Cerebellar cortex (tissue), 1 donor: Measurements from ENCODE around the gene ARMC3.
"Not testable (repeated sequence)": the region's sequence is repeated elsewhere in the genome, so short reads cannot be mapped to it uniquely, and the experiment has no call there.

Source experiments
- DNase-seq: peaks from one replicate; pipeline ENCODE4 v3.0.0-alpha.2; 2015; ENCODE audit warnings: low spot score

ARMC3 gene, protein sequence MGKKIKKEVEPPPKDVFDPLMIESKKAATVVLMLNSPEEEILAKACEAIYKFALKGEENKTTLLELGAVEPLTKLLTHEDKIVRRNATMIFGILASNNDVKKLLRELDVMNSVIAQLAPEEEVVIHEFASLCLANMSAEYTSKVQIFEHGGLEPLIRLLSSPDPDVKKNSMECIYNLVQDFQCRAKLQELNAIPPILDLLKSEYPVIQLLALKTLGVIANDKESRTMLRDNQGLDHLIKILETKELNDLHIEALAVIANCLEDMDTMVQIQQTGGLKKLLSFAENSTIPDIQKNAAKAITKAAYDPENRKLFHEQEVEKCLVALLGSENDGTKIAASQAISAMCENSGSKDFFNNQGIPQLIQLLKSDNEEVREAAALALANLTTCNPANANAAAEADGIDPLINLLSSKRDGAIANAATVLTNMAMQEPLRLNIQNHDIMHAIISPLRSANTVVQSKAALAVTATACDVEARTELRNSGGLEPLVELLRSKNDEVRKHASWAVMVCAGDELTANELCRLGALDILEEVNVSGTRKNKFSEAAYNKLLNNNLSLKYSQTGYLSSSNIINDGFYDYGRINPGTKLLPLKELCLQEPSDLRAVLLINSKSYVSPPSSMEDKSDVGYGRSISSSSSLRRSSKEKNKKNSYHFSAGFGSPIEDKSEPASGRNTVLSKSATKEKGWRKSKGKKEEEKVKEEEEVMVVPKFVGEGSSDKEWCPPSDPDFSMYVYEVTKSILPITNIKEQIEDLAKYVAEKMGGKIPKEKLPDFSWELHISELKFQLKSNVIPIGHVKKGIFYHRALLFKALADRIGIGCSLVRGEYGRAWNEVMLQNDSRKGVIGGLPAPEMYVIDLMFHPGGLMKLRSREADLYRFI

DNA sequence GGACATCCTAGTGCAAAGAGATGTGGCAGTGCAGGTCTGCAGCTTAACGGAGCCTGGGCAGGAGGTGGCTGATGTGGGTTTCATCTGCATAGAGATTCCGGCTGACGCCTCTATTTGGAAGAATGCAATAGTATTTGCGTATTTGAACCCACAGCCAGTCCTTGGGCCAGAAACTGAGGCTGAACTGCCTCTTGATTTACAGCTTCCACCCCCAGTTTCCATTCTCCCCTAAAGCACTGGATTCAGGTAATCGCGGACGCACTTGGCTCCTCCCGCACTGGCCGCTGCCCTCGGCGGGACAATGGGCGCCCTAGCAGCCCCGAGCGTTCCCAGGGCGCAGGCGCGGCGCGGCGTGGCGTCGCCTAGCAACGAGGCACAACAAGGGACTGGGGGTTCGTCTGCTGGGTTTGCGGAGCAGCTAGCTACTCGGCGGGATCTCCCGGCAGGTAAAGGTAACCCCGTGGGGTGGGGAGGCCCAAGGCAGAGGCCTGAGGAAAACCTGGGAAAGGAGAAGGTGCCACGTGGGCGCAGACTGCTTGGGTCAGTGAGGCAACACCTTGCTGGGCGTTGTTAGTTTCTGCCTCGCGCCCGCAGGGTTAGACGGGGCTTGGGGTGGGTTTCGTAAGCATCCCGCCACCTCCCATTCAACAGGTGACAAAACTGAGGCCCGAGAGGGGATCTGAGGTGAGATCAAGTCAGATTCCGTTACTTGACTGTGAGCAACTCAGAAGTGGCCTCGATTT is at the start of gene ARMC3:
Gene ARMC3 (plus strand): TSS at position 393 of the 743 bp plus-strand sequence. CDS start 3,944 bp downstream, outside the sequence.
- DNase-seq, result no peak

DNA sequence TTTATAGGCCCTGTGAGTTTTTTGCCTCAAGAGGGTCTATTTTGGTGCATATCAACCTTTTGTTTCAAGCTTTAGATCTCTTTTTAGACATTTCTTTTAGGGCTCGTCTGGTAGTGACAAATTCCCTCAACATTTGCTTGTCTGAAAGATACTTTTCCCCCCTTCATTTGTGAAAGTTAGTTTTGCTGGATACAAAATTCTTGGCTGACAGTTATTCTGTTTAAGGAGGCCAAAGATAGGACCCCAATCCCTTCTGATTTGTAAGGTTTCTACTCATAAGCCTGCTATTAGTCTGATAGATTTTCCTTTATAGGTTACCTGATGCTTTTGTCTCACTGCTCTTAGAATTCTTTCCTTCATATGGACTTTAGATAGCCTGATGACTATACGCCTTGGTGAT is 36.1 kb upstream of the ARMC3 start:
- no peak for DNase-seq

DNA sequence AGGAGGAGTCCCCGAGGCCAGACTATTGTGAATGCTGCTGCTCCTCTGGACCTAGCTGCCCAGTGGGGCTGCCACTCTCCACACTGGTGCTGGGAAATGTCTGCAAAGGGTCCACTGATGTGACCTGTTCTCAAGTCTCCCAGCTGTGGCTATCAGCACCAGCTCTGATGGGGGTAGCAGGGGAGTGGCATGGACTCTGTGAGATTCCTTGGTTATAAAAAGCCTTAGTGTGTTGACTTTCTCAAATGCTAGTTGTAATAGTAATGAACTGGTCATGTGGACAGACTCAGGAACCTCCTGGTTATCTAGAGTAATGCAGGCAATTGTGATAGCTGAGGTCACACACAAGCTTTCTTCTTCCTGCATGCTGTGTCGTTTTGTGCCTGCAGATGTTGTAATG is 34.1 kb upstream of the ARMC3 start:
- no peak for DNase-seq

DNA sequence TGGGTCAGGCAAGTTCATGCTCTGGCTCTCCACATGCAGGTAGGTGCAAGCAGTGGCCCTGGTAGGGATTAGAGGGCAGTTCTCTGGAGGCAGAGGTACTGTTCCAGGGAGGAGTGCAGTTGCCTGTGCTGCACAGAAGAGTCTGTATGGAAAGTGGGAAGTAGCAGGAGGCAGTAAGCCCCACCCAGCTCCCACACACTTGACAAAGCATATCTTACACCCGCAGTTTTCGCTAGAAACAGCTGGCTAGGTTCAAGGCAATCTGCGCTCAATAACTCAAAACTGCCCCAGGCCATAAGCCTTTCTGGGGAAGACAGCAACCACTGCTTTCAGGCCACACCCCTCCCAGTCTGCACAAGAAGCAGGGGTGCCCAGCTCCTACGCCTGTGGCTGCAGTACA is 33.1 kb upstream of the ARMC3 start:
- DNase-seq, result no peak

DNA sequence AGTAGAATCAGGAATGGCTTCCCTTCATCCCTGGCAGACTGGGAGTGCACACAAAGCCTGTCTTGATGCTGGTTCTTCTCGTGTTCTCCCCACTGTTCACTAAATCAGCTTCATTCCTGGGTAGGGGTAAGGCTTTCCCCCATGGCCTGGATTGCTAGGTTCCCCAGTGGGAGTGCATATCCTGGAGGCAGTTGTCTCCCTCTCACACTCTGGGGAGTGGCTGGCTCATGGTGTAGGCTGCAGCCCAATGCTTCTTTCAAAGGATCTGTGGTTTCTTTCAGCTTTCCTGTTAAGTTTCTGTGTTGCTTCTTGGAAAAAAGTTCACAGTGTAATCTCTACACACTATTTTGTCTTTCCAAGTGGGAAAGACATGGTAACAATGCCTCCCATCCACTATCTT is 32.6 kb upstream of the ARMC3 start:
- DNase-seq, result no peak

DNA sequence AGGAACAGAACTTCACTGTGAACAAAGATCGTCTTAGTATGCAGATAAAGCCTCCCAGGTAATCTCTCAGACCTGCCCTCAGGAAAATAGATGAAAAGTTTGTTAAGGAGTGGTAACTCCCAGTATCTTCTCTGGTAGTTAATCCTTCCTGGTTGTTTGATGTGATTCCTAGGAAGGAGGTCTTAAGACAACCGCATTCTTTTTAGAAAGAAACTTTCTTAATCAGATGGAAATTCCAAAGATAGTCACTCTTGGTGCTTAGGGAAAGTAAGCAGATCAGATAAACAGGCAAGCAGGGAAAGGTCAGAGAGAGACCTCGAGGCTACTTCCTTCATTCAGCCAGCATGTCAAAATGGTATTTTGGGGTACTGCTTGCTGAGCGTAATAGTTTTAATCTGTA is 30.5 kb upstream of the ARMC3 start:
- DNase-seq, result no peak

DNA sequence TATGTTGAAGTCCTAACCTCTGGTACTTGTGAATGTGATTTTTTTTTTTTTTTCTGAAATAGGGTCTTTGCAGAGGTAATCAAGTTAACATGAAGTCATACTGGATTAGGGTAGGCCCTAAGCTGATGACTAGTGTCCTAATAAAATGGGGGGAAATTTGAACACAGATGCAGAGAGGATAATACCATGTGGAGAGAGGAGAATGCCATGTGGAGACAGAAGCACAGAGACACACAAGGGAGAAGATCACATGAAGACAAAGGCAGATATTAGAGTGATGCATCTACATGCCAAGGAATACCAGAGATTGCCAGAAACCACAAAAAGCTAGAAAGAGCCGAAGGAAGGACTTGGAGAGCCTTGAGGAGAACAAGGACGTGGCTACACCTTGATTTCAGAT is 28.5 kb upstream of the ARMC3 start:
- DNase-seq, result no peak

DNA sequence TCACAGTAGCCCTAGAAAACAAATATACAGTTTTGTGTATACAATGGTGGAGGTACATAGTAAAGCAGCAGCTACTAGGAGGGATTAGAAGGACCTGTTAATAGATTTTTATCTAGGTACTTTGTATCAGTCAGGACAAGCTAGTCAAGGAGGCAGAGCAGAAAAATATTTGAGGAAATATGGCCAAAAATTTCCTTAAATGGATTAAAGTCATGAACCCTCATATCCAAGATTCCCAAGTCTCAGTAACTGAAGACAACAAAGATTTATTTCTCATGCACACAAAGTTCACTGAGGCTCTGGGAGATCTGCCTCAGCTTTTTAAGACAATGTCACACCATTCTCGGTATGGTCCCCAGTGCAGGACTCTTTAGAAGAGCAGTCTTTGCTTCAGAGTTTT is 28.1 kb upstream of the ARMC3 start:
- no peak for DNase-seq

DNA sequence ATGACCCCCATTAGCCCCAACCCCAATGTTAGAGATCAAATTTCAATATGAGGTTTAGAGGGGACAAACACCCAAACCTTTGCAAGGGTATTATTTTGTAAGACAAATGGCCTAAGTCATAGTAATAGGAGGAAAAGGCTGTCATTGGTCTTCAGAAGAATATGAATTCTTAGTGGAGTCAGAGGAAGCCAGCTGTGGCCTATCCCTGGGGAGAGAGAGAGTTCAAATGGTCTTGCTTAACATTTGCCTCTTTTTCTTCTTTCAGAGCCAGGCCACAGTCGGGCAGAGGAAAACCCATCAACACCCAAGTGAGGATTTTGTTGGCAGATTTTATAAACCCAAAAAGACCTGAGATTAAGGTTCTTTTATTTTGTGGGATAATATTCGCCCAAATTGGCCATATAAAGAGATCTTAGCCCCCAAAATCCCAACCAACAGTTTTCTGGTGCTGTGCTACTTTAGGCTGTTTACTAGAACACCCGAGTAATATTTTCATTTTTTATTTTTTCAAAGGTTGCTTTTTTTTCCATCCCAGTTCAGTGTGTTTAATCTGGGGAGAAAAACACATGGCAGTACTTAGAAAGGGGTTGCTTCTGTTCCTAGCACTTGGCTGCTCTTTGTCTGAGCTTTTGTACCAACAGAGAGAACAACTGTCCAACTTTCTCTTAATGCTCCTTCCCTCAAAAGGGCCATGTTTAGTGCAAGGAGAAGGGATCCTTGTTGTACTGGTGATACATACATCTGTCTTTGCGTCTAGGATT is 26.8 kb upstream of the ARMC3 start:
- no peak for DNase-seq

DNA sequence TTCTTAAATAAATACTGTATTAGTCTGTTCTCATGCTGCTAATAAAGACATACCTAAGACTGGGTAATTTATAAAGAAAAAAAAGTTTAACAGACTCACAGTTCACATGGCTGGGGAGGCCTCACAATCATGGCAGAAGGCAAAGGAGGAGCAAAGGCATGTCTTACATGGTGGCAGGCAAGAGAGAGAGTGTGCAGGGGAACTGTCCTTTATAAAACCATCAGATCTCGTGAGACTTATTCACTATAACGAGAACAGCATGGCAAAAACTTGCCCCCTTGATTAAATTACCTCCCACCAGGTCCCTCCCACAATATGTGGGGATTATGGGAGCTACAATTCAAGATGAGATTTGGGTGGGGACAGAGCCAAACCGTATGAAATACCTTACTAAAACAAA is 25.7 kb upstream of the ARMC3 start:
- not testable (repeated sequence) for DNase-seq

DNA sequence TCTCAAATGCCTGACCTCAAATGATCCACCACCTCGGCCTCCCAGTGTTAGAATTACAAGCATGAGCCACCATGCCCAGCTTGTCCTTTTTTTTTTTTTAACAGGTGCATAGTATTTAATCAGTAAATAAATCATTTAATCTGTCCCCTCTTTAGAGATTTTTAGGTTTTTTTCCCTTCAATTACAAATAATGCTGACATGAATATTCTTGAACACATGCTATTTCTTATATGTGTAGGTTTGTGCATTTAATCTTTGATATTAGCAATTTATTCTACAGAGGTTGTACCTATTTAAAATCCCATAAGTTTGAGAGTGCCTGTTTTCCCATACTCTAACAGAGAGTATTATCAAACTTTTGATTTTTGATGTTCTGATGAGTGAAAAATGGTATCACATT is 24.2 kb upstream of the ARMC3 start:
- no peak for DNase-seq

DNA sequence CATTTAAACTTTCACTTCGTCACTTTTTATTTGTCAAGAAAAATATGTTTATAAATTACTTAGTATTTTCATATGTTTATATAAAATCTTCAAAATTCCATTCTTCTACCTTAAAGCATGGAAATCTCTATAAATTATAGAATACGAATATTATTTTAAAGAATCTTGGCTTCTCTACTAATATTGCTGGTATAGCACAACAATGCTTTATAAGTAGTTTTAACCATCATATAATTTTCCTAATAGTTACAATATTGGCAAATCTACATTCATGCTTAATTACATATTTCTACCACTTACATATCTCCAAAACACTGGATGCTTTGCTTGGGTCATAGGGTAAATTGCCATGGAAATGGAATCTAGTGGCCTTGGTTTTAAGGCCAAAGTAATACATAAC is 21.1 kb upstream of the ARMC3 start:
- DNase-seq, result no peak

DNA sequence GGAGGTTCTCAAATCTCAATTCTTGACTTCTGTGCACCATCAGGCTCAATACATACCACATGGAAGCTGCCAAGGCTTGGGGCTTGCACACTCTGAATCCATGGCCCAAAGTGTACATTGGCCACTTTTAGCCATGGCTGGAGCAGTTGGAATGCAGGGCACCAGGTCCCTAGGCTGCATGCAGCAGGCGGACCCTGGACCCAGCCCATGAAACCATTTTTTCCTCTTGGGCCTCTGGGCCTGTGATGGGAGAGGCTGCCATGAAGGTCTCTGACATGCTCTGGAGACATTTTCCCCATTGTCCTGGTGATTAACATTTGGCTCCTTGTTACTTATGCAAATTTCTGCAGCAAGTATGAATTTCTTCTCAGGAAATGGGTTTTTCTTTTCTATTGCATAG is 19.0 kb upstream of the ARMC3 start:
- DNase-seq, result no peak

DNA sequence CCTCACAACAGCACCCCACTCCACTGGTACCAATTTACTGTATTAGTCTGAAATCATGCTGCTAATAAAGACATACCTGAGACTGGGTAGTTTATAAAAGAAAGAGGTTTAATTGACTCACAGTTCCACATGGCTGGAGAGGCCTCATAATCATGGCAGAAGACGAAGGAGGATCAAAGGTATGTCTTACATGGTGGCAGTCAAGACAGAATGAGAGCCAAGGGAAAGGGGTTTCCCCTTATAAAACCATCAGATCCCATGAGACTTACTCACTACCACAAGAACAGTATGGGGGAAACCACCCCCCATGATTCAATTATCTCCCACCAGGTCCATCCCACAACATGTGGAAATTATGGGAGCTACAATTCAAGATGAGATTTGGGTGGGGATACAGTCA is 18.2 kb upstream of the ARMC3 start:
- not testable (repeated sequence) for DNase-seq

DNA sequence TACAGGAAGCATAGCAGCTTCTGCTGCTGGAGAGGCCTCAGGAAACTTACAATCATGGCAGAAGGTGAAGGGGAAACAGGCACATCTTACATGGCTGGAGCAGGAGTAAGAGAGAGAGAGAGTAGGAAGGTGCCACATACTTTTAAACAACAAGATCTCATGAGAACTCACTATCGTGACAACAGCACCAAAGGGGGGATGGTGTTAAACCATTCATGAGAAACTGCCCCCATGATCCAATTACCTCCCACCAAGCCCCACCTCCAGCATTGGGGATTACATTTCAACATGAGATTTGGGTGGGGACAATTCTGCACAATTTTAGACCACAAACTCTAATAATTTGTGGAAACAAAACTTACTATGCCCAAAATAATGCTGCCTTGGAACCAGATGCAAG is 16.8 kb upstream of the ARMC3 start:
- no peak for DNase-seq

DNA sequence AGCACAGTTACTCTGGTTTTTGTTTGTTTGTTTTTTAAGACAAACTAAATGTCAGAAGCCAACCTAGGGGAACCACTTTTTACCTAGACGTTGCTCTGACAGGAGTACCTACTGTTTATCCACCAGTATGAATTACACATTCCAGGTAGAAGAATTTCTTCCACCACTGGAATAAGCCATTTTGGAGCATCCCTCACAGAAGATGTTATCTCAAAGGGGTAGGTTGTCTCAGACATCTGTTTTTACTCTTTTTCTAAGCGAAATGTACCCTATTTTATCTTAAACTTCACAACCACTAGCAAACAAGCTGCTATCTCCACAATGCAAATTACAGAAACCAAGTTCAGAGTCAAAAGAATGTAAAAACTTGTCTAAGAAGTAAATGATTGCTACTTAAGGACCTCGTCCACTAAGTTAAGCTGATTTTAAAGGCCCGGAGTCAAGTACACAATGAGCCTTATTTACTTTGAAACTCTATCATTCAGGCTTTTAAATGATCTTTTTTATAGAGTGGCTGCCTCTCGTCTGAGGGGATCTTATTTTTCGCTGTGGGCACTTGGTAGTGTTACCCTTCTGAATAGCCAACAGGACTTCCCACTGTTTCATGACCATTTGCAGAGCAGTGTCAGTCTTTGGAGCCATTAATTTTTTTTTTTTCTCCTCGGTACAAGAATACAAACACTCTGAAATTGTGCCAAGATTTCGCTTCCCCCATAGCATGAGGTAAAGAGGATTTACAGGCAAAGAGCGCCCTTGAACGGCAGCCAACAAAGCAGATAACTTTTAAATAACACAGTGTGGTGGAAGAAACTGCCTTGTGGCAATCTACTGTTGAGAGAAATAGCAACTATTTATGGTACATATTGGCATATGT is 15.7 kb upstream of the ARMC3 start:
- no peak for DNase-seq

DNA sequence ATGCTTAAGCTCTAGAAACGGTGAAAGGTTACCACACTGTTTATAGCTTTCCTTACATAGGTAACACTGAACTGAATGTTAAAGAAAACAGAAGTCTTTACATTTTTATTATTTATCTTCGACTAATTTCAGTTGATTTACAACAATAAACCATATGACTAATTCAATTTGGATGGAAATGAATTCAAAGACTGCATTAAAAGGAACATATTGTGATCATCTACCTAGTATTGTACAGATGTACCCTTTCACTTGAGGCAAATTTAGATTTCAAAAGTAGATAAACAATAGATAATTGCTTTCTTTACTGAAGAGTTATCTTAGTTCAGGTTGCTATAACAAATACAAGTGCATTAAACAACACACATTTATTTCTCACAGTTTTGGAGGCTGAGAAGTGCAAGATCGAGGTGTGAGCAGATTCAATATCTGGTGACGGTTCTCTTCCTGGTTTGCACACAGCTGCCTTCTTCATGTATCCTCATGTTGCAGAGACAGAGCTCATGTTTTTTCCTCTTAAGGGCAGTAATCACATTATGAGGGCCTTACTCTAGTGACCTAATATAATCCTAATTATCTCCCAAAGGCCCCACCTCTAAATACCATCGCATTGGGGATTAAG is 15.0 kb upstream of the ARMC3 start:
- no peak for DNase-seq

DNA sequence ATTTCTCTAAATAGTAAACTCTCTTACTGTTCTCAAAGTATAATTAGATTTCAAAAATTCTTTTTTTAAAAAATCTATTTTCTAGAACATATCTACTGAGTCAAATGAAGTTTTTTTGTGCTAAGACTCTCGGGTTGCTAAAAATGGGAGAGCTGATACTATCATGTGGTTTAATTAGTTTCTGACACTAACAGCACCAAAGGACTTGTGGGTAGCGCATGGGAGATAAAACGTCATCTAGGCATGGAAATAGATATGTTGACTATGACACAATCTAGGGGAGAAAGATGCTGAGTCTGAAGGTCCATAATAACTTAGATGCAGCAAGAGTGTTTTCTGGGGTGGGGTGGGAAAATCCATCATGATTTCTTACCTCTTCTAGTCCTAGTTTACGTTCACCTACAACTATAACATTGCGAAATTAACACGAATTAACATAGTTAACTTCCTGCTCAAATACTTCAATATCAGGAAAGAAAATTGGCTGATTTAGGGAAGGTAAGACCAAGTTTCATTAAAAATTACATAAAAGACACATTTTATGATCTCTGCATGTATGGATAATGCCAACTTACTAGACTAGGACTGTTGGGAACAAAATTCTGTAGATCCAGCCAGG is 14.3 kb upstream of the ARMC3 start:
- DNase-seq, result no peak

DNA sequence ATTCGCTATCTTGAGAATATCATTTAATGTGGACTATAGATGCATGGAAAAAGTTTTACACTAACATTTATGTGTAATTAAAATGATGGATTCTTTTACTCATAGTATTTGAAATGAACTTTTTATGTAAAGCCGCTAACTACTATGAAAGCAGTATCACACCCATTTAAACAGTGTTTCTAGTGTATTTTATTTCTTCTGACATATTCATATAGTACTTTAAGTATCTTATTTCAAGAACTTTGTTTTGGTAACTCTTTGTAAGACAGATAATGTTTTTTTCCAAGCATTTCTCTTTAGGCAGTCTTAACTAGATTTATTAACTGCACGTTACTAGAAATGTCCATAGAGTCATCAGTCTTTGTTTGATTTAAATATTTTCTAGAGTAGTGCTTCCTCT is 12.5 kb upstream of the ARMC3 start:
- no peak for DNase-seq

DNA sequence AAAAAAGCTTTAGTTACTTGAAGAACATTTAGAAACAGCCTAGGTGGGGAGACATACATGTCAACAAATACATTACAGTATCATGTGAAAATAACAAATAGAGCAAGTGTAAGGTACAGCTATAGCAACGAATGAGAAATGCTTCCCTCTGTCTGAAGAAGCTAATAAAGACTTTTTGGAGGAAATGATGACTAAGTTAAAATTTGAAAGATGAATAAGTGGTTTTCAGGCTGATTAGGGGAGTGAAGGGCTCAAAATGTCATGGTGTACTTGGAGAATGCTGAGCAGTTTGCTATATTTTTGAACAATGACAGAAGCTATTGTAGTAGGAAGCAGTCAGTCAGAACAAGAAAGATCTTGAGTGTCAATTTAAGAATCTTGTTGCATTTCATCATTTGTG is 2.8 kb upstream of the ARMC3 start:
- DNase-seq, result no peak
